Choroid plexus epithelial cell (primary cell): ENCODE results near the gene LRRC8C.
A peak's percentile ranks its signal among the peaks of the same experiment; 100 is the strongest.

ENCODE experiments used
- DNase-seq: peaks from one replicate; pipeline ENCODE4 v3.0.0-alpha.2; 2010; ENCODE audit warnings: low read depth
- H3K4me3 ChIP-seq: 2 replicates; pipeline ENCODE4 v1.5.1; 2011; ENCODE audit warnings: low read depth, mild to moderate bottlenecking, control low read depth, low read length, moderate library complexity
- TF ChIP-seq, protein P1 (sequence below): conservative IDR thresholded peaks from 2 replicates; pipeline ENCODE4 v1.5.1; 2011; ENCODE audit warnings: low read depth, mild to moderate bottlenecking, control low read depth, inconsistent platforms, low read length, moderate library complexity

LRRC8C gene

DNA sequence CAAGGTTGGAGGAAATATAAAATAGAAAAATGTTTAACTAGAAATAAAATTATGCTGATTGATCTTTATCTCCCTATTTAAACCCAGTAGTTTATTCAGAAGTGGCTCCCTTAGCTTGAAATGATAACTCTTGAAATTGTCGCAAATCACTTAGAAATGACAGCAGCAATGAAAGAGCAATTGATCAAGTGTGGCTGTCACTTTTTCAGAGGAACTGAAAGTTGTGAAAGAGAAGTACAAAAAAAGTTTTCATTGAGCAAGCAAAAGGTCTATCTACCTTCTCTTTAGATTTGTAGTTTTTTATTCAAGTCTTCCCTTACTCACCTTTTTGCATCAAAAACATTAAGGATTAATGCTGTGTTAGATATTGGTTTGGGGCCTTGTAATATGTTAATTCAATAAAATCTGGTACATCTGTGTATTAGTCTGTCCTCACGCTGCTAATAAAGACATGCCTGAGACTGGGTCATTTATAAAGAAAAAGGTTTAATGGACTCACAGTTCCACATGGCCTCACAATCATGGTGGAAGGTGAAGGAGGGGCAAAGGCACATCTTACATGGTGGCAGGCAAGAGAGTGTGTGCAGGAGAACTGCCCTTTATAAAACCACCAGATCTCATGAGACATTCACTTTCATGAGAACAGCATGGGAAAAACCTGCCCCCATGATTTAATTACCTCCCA is 48.3 kb downstream of the LRRC8C start:
- TF ChIP-seq, protein P1, sequence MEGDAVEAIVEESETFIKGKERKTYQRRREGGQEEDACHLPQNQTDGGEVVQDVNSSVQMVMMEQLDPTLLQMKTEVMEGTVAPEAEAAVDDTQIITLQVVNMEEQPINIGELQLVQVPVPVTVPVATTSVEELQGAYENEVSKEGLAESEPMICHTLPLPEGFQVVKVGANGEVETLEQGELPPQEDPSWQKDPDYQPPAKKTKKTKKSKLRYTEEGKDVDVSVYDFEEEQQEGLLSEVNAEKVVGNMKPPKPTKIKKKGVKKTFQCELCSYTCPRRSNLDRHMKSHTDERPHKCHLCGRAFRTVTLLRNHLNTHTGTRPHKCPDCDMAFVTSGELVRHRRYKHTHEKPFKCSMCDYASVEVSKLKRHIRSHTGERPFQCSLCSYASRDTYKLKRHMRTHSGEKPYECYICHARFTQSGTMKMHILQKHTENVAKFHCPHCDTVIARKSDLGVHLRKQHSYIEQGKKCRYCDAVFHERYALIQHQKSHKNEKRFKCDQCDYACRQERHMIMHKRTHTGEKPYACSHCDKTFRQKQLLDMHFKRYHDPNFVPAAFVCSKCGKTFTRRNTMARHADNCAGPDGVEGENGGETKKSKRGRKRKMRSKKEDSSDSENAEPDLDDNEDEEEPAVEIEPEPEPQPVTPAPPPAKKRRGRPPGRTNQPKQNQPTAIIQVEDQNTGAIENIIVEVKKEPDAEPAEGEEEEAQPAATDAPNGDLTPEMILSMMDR, result no peak
- no peak overlapping the region for H3K4me3 ChIP-seq
- no peak for DNase-seq

DNA sequence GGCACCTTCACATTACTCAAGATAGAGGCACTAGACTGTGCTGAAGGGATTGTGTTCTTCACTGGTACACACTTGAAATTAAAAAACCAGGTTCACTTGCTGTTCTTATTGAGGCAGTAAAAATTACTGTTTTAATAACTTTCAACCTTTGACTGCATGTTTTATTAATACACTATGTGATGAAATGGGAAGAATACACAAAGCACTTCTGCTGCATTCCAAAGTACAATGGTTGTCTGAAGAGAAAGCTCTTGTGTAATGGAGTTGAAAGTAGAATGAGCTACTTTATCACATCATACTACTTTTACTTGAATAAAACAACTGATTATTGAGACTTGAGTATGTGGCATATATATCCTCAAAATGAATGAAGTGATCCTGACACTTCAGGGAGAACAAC is 49.7 kb downstream of the LRRC8C start:
- DNase-seq, result peak; percentile 50
- no peak overlapping the region for H3K4me3 ChIP-seq
- TF ChIP-seq, protein P1, result no peak

DNA sequence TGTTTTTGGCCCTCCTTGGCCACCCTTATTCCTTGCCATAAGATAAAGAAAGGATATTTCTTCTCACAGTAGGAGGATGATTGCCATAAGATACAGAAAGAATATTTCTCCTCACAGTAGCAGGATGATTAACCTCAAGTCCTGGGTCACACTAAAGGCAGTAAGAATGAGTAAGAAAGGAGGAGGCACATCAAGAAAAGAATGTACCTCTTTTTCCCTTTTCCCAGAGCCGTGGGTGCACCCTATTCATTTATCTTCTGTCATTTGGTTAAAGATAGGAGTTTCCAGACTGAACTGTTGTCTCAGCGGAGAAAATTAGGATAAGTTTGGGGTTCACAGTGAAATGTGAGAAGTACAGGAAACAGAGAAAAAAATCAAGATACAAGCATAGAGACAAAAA is 52.5 kb downstream of the LRRC8C start:
- no peak overlapping the region for H3K4me3 ChIP-seq
- TF ChIP-seq, protein P1, result no peak
- no peak for DNase-seq

DNA sequence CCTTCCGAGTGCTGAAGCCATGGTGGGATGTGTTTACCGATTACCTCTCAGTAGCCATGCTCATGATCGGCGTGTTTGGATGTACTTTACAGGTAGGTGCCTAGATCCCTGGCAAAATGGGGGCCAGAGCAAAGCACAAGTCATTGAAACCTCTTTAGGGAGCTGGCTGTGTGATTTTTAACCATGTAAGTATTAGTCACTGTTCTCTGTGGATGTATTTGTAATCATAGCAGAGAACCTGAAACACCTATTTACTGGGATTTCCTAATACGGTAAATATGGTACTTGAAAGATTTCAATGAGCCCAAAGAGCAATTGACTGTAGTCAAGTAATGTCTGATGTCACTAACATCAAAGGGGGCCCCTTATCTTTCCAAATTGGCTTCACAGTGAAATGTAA is 53.6 kb downstream of the LRRC8C start:
- DNase-seq, result no peak
- no peak overlapping the region for H3K4me3 ChIP-seq
- TF ChIP-seq, protein P1, result no peak

DNA sequence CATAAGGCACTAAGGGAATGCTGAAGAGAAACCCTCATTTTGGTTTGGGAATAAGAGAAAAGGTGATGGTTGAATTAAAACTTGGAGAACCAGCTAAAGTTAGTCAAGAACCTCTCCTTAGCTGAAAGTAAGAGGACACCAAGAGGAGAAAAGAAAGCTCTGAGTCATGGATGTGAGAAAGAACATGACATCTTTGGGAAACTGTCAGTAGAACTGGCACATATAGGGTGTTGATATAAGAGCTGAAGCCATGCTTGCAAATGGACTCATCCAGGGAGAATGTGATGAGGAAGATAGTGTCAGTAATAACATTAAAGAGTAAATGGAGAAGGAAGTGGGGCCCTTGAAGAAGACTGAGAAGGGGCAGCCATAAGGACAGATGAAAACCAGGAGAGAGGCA is 54.3 kb downstream of the LRRC8C start:
- peak; percentile 31 for DNase-seq
- no peak overlapping the region for H3K4me3 ChIP-seq
- TF ChIP-seq, protein P1, result no peak

DNA sequence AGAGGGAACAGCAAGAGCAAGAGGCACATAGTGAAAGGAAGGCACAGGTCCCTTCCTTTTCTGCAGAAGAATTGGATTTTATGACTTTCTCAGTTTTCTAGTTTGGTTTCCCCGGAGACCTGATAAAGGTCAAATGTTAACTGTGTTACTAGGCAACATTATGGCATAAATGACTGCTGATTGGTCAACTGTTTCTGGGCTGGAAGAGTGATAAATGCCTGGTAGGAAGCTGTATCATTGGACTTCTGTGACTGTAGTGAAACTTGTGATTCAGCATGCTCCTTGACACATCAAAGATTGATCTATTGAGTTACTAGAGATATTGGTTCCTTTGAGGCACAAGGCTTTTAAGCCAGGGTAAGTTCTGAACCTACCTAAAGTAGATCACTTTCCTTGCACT is 55.7 kb downstream of the LRRC8C start:
- TF ChIP-seq, protein P1, result no peak
- no peak overlapping the region for H3K4me3 ChIP-seq
- DNase-seq, result peak; percentile 24

DNA sequence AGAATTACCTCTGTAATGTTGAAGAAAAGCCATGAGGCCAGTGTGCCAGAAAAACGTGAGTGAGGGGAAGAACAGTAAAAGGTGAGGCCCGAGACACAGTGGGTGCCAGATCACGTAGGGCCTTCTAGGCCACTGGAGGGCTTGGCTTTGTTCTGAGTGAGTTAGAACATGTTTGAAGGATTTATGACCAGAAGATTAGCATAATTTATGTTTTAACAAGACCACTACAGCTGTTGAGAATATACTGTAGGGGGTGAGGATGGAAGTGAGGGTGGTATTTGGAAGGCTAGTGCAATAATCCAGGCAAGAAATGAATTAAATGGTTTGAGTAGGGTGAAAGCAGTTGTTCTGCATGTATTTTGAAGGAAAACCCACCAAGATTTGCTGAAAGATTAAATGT is 56.3 kb downstream of the LRRC8C start:
- no peak overlapping the region for H3K4me3 ChIP-seq
- no peak for DNase-seq
- TF ChIP-seq, protein P1, result no peak
